ENCODE data around the gene CDH23.

Gene CDH23

GRCh38 chr10:71856619-71857018, 459.9 kb downstream of the CDH23 start:
- DNase-seq (ENCODE audit: low spot score): no peak

- DNase-seq (ENCODE audit: low spot score): no peak
Measured at GRCh38 chr10:71857934-71858890, 461.5 kb downstream of the CDH23 start.

DNA sequence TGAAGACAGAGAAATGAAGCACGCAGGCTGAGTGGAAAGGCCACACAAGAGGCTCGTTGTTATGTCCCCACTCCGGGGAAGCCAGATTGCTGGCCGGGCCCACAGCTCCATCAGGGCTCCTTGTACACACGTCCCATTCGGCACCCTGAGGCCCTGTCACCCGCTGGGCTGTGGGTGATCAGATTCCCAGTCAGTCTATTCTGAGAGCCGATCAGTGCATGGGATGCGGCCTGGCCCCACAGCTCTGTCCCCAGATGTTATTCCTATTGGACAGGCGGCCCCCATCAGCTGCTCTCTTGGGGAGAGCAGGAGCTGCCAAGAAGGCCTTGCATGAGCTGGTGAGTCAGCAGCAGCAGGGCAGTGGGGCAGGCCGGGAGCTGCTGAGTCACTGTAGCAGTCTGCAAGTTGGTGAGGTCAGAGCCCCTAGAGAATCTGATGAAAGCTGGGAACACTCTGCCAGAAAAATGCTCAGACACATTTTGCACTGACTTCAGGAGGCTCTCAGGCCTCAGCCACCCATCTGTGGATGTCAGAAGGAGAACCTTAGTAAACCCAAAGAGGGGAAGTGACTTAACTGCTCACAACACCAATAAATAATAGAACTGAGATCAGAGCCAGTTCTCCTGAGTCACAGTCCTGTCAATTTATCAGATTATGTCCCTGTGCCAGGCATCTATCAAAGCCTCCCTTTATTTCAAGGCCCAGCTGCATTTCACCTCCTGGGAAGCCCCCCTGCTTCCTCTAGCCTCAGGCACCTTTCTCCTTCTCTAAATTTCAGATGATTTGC, 463.7 kb downstream of the CDH23 start:
- peak; percentile 98 for DNase-seq (ENCODE audit: low spot score)

DNA sequence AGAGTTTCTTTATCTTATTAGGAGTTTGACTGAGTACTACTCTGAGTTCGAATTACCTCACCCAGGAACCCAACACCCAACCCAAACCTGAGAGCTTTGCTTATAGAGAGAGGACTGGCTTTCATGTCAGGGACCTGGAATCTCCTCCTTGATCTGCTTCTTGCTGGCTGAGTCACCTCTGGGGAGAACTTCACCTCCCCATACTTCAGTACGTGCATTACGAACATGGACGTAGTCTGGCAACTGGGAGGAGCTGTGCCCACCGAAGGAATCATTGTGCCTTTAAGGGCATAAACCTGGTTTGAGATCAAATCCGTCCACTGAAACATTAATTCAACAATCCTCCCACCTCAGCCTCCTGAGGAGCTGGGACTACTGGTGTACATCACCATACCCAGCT, 466.5 kb downstream of the CDH23 start:
- DNase-seq (ENCODE audit: low spot score): no peak

- no peak for DNase-seq (ENCODE audit: low spot score)
Measured at GRCh38 chr10:71864911-71865361, 468.2 kb downstream of the CDH23 start.

Measured in globus pallidus (tissue), 1 donor.